WTC11 (cell line): ENCODE data around the gene PXT1. TPM values are rescaled to one million over a fixed set of nuclear protein-coding genes. Genes with fewer than 3 reads are reported as not detected.
"Not testable (repeated sequence)": the region's sequence is repeated elsewhere in the genome, so short reads cannot be mapped to it uniquely, and the experiment has no call there.

ENCODE experiments used
- ATAC-seq: fragments of 200-7000 bp; cut with Tn5 transposase; 2 replicates; pipeline ENCODE4 v1.10.0; 2021; ENCODE audit warnings: mild to moderate bottlenecking, moderate library complexity
- CTCF ChIA-PET: fragments of 300-600 bp; sonication (Branson Sonifier 250); formaldehyde crosslinking; loops from one replicate; lab custom pipeline; 2021; ENCODE audit warnings: antibody characterized with exemption; lab: Charles Lee
- POLR2A ChIA-PET: fragments of 350-600 bp; sonication (Branson Sonifier 250); formaldehyde crosslinking; loops from one replicate; lab custom pipeline; 2021; ENCODE audit warnings: antibody characterized with exemption; lab: Charles Lee
- DNase-seq: peaks from one replicate; pipeline ENCODE4 v3.0.0; 2021; ENCODE audit warnings: low spot score
- H3K27ac Mint-ChIP-seq: 2 replicates; pipeline ENCODE4 v1.8.0; 2021; ENCODE audit warnings: mixed read lengths
- H3K27me3 Mint-ChIP-seq: 2 replicates; pipeline ENCODE4 v1.8.0; 2021; ENCODE audit warnings: low read depth, mild to moderate bottlenecking, moderate library complexity, mixed read lengths
- H3K36me3 Mint-ChIP-seq: 2 replicates; pipeline ENCODE4 v1.8.0; 2021; ENCODE audit warnings: mixed read lengths
- H3K4me1 Mint-ChIP-seq: 2 replicates; pipeline ENCODE4 v1.8.0; 2022; ENCODE audit warnings: mixed read lengths
- H3K4me3 Mint-ChIP-seq: 2 replicates; pipeline ENCODE4 v1.8.0; 2021; ENCODE audit warnings: mild to moderate bottlenecking, moderate library complexity, mixed read lengths
- H3K9me3 Mint-ChIP-seq: 2 replicates; pipeline ENCODE4 v1.8.0; 2021; ENCODE audit warnings: mixed read lengths
- GRHL2 ChIP-seq: fragments of 250-450 bp; sonication (Bioruptor Pico); IDR thresholded peaks from 2 replicates; pipeline ENCODE4 v1.8.0; 2022; ENCODE audit warnings: mild to moderate bottlenecking, moderate library complexity; ENCODE audit not compliant: insufficient replicate concordance, severe bottlenecking
- MXD4 ChIP-seq: fragments of 250-450 bp; sonication (Bioruptor Pico); IDR thresholded peaks from 2 replicates; pipeline ENCODE4 v1.8.0; 2021; ENCODE audit warnings: mild to moderate bottlenecking, moderate library complexity, borderline replicate concordance
- NR3C1 ChIP-seq: sonication (generic); formaldehyde crosslinking; conservative IDR thresholded peaks from 2 replicates; pipeline ENCODE4 v1.8.1; 2023; ENCODE audit warnings: low read depth, mild to moderate bottlenecking, missing genetic modification reagents
- PRRX2 ChIP-seq: fragments of 250-450 bp; sonication (Bioruptor Pico); IDR thresholded peaks from 2 replicates; pipeline ENCODE4 v1.8.0; 2021; ENCODE audit warnings: mild to moderate bottlenecking
- RELA ChIP-seq: sonication (generic); formaldehyde crosslinking; IDR thresholded peaks from 2 replicates; pipeline ENCODE4 v1.8.1; 2022; ENCODE audit warnings: missing genetic modification reagents, mild to moderate bottlenecking, borderline replicate concordance
- SMAD4 ChIP-seq: sonication (generic); formaldehyde crosslinking; IDR thresholded peaks from 2 replicates; pipeline ENCODE4 v1.8.0; 2022; ENCODE audit warnings: mild to moderate bottlenecking, missing genetic modification reagents
- ZBTB21 ChIP-seq: sonication (generic); formaldehyde crosslinking; IDR thresholded peaks from 2 replicates; pipeline ENCODE4 v1.8.1; 2023; ENCODE audit warnings: mild to moderate bottlenecking, missing genetic modification reagents, borderline replicate concordance
- ZNF396 ChIP-seq: fragments of 250-450 bp; sonication (Bioruptor Pico); IDR thresholded peaks from 2 replicates; pipeline ENCODE4 v1.8.0; 2021; ENCODE audit warnings: mild to moderate bottlenecking, moderate library complexity, borderline replicate concordance
- ZNF416 ChIP-seq: fragments of 250-450 bp; sonication (Bioruptor Pico); IDR thresholded peaks from 2 replicates; pipeline ENCODE4 v1.9.0; 2021; ENCODE audit warnings: mild to moderate bottlenecking, inconsistent platforms
- total RNA-seq: library from RNA; stranded (reverse); gene quantifications from 3 replicates; pipeline ENCODE4 v1.2.3, GENCODE V29; 2021
- TF ChIP-seq, protein P1 (sequence below): sonication (generic); formaldehyde crosslinking; IDR thresholded peaks from 2 replicates; pipeline ENCODE4 v1.8.1; 2023; ENCODE audit warnings: mild to moderate bottlenecking, missing genetic modification reagents
- TF ChIP-seq, protein P2 (sequence below): sonication (generic); formaldehyde crosslinking; IDR thresholded peaks from 2 replicates; pipeline ENCODE4 v1.8.0; 2023; ENCODE audit warnings: mild to moderate bottlenecking, missing genetic modification reagents
- TF ChIP-seq, protein P3 (sequence below): fragments of 250-450 bp; sonication (Bioruptor Pico); IDR thresholded peaks from 2 replicates; pipeline ENCODE4 v2.1.2; 2022; ENCODE audit warnings: mild to moderate bottlenecking, moderate library complexity
- TF ChIP-seq, protein P4 (sequence below): sonication (generic); formaldehyde crosslinking; IDR thresholded peaks from 2 replicates; pipeline ENCODE4 v1.8.1; 2022; ENCODE audit warnings: mild to moderate bottlenecking, moderate library complexity, missing genetic modification reagents
- TF ChIP-seq, protein P5 (sequence below): sonication (generic); formaldehyde crosslinking; IDR thresholded peaks from 2 replicates; pipeline ENCODE4 v1.8.0; 2022; ENCODE audit warnings: mild to moderate bottlenecking, missing genetic modification reagents

Gene PXT1
- total RNA-seq, 1 experiment from 2014 or later: 0.15 TPM

DNA sequence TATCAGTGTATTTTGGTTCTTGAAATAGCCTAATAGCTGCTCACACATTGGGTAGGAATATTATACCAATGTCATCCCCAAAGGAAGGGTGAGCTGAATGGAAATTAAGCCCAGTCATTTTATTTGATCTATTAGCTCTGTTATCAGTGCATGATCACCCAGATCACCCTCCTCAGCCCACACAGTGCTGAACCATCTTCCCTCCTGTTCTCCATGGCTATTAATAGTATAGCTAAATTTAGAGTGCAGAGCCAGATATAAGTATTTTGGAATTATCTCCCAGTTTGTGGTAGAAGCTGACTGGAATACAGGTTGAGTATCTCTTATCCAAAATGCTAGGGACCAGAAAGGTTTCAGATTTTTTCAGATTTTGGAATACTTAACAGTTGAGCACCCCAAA is 45.6 kb upstream of the PXT1 start (continued):
- TF ChIP-seq, protein P1, sequence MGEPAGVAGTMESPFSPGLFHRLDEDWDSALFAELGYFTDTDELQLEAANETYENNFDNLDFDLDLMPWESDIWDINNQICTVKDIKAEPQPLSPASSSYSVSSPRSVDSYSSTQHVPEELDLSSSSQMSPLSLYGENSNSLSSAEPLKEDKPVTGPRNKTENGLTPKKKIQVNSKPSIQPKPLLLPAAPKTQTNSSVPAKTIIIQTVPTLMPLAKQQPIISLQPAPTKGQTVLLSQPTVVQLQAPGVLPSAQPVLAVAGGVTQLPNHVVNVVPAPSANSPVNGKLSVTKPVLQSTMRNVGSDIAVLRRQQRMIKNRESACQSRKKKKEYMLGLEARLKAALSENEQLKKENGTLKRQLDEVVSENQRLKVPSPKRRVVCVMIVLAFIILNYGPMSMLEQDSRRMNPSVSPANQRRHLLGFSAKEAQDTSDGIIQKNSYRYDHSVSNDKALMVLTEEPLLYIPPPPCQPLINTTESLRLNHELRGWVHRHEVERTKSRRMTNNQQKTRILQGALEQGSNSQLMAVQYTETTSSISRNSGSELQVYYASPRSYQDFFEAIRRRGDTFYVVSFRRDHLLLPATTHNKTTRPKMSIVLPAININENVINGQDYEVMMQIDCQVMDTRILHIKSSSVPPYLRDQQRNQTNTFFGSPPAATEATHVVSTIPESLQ (CRISPR knock-in tag): no peak
- TF ChIP-seq ZNF416 (CRISPR knock-in tag): no peak
- no peak for TF ChIP-seq ZBTB21 (CRISPR knock-in tag)

GRCh38 chr6:36487698-36488097 is 45.0 kb upstream of the PXT1 start:
- Mint-ChIP-seq H3K4me1 (peaks cover 15% of the 10 kb centered on the region), H3K36me3 (peaks cover 30% of the 10 kb centered on the region), H3K4me3 (no peak overlapping the region), H3K27me3 (no peaks in the 10 kb centered on the region), H3K27ac (no peak overlapping the region), H3K9me3 (no peaks in the 10 kb centered on the region)
- ATAC-seq (no peak), DNase-seq (no peak)
- ChIA-PET POLR2A (no interaction called here), CTCF (interaction anchor here (1.5 kb wide), 1 partner anchor 64 kb away, joined by 3 read pairs; no protein-coding TSS in a partner anchor)
- TF ChIP-seq ZNF396 (CRISPR knock-in tag): no peak
- no peak for TF ChIP-seq SMAD4 (CRISPR knock-in tag)
- TF ChIP-seq, all 79 proteins: peak for 0

DNA sequence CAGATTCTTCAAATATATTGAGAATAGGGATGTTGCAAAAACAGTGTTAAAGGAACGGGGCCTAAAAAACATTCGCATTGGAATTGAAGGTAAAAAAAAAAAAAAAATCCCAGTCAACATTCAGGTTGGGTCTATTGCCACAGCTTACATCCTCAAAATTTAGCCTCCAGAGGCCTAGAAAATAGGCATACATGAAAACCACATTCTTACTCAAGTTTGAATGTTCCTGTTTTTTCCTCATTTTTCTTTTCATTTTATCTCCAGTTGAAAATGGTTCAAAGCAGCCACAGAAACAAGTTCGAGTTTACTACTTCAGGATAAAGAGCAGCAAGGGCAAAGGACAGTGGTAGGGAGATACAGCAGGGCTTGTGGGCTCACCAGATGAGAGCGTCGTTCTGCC is 42.1 kb upstream of the PXT1 start:
- no peaks in the 10 kb centered on the region for H3K9me3 Mint-ChIP-seq
- H3K4me3 Mint-ChIP-seq: no peak overlapping the region
- ChIA-PET CTCF (no interaction called here), POLR2A (interaction anchor here (1.0 kb wide), 1 partner anchor 41 kb away, joined by 3 read pairs; no protein-coding TSS in a partner anchor)
- DNase-seq (no peak), ATAC-seq (no peak)
- H3K27ac Mint-ChIP-seq: no peak overlapping the region
- H3K4me1 Mint-ChIP-seq: no peaks in the 10 kb centered on the region
- peaks cover 43% of the 10 kb centered on the region for H3K36me3 Mint-ChIP-seq
- no peaks in the 10 kb centered on the region for H3K27me3 Mint-ChIP-seq
- no peak for TF ChIP-seq GRHL2 (CRISPR knock-in tag)
- no peak for TF ChIP-seq NR3C1 (CRISPR knock-in tag)

DNA sequence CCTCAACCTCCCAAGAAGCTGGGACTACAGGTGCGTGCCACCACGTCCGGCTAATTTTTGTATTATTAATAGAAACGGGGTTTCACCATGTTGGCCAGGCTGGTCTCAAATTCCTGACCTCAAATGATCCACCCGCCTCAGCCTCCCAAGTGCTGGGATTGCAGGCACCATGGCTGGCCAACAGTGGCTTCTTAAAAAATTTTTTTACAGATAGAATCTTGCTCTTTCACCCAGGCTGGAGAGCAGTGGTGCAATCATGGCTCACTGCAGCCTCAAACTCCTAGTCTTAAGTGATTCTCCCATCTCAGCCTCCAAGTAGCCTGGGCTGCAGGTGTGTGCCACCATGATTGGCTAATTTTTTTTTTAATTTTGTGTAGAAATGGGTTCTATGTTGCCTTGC is 40.7 kb upstream of the PXT1 start:
- ChIA-PET CTCF (interaction anchor here (0.7 kb wide), 1 partner anchor 61 kb away, joined by 3 read pairs; no protein-coding TSS in a partner anchor), POLR2A (interaction anchor here (0.7 kb wide), 1 partner anchor 69 kb away, joined by 5 read pairs; no protein-coding TSS in a partner anchor)
- not testable (repeated sequence) for H3K27me3 Mint-ChIP-seq, H3K4me1 Mint-ChIP-seq, H3K27ac Mint-ChIP-seq, DNase-seq, H3K4me3 Mint-ChIP-seq, ATAC-seq, H3K9me3 Mint-ChIP-seq
- H3K36me3 Mint-ChIP-seq: peaks cover 47% of the 10 kb centered on the region

GRCh38 chr6:36479256-36479655 is 36.6 kb upstream of the PXT1 start:
- H3K27me3 Mint-ChIP-seq: no peaks in the 10 kb centered on the region
- TF ChIP-seq, protein P2, sequence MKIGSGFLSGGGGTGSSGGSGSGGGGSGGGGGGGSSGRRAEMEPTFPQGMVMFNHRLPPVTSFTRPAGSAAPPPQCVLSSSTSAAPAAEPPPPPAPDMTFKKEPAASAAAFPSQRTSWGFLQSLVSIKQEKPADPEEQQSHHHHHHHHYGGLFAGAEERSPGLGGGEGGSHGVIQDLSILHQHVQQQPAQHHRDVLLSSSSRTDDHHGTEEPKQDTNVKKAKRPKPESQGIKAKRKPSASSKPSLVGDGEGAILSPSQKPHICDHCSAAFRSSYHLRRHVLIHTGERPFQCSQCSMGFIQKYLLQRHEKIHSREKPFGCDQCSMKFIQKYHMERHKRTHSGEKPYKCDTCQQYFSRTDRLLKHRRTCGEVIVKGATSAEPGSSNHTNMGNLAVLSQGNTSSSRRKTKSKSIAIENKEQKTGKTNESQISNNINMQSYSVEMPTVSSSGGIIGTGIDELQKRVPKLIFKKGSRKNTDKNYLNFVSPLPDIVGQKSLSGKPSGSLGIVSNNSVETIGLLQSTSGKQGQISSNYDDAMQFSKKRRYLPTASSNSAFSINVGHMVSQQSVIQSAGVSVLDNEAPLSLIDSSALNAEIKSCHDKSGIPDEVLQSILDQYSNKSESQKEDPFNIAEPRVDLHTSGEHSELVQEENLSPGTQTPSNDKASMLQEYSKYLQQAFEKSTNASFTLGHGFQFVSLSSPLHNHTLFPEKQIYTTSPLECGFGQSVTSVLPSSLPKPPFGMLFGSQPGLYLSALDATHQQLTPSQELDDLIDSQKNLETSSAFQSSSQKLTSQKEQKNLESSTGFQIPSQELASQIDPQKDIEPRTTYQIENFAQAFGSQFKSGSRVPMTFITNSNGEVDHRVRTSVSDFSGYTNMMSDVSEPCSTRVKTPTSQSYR (CRISPR knock-in tag): no peak
- no peak for TF ChIP-seq PRRX2
- TF ChIP-seq MXD4 (CRISPR knock-in tag): no peak
- TF ChIP-seq, protein P3, sequence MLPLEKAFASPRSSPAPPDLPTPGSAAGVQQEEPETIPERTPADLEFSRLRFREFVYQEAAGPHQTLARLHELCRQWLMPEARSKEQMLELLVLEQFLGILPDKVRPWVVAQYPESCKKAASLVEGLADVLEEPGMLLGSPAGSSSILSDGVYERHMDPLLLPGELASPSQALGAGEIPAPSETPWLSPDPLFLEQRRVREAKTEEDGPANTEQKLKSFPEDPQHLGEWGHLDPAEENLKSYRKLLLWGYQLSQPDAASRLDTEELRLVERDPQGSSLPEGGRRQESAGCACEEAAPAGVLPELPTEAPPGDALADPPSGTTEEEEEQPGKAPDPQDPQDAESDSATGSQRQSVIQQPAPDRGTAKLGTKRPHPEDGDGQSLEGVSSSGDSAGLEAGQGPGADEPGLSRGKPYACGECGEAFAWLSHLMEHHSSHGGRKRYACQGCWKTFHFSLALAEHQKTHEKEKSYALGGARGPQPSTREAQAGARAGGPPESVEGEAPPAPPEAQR: no peak
- TF ChIP-seq, protein P4, sequence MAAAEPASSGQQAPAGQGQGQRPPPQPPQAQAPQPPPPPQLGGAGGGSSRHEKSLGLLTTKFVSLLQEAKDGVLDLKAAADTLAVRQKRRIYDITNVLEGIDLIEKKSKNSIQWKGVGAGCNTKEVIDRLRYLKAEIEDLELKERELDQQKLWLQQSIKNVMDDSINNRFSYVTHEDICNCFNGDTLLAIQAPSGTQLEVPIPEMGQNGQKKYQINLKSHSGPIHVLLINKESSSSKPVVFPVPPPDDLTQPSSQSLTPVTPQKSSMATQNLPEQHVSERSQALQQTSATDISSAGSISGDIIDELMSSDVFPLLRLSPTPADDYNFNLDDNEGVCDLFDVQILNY: no peak
- no peak for TF ChIP-seq RELA (CRISPR knock-in tag)
- TF ChIP-seq, protein P5, sequence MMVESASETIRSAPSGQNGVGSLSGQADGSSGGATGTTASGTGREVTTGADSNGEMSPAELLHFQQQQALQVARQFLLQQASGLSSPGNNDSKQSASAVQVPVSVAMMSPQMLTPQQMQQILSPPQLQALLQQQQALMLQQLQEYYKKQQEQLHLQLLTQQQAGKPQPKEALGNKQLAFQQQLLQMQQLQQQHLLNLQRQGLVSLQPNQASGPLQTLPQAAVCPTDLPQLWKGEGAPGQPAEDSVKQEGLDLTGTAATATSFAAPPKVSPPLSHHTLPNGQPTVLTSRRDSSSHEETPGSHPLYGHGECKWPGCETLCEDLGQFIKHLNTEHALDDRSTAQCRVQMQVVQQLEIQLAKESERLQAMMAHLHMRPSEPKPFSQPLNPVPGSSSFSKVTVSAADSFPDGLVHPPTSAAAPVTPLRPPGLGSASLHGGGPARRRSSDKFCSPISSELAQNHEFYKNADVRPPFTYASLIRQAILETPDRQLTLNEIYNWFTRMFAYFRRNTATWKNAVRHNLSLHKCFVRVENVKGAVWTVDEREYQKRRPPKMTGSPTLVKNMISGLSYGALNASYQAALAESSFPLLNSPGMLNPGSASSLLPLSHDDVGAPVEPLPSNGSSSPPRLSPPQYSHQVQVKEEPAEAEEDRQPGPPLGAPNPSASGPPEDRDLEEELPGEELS (CRISPR knock-in tag): no peak
- no peak overlapping the region; the same call in 1 of the 2 replicates for H3K27ac Mint-ChIP-seq
- ATAC-seq (no peak), DNase-seq (no peak)
- no peak overlapping the region for H3K4me3 Mint-ChIP-seq
- no peaks in the 10 kb centered on the region for H3K9me3 Mint-ChIP-seq
- peaks cover 21% of the 10 kb centered on the region for H3K36me3 Mint-ChIP-seq
- POLR2A ChIA-PET: no interaction called here
- H3K4me1 Mint-ChIP-seq: no peaks in the 10 kb centered on the region
- CTCF ChIA-PET: interaction anchor here (0.7 kb wide), 1 partner anchor 23 kb away, joined by 3 read pairs; no protein-coding TSS in a partner anchor
